Upper lobe of left lung (tissue), 4 donors: Measurements from ENCODE around the gene GLRX2.

Experiments
- EP300 ChIP-seq, 4 donors: sonication (generic); formaldehyde crosslinking; IDR thresholded peaks; one replicate each; pipeline ENCODE4 v1.5.1; 2017; ENCODE audit warnings: antibody characterized with exemption in 4 of 4, control low read depth in 2 of 4
- POLR2A ChIP-seq, 4 donors: fragments of 450-650 bp; IDR thresholded peaks; one replicate each; pipeline ENCODE4 v1.5.1; 2016 to 2017; ENCODE audit warnings: antibody characterized with exemption in 4 of 4, mild to moderate bottlenecking in 2 of 4
- POLR2AphosphoS5 ChIP-seq, 2 donors: sonication (generic); formaldehyde crosslinking; IDR thresholded peaks; one replicate each; pipeline ENCODE4 v1.5.1; 2017; ENCODE audit warnings: antibody characterized with exemption in 2 of 2
- TF ChIP-seq, protein P1 (sequence below), 6 experiments: fragments of 450-650 bp in 4 of 6; fragments of 200-600 bp in 2 of 6; sonication (generic) in 2 of 6; IDR thresholded peaks; one replicate each; pipeline ENCODE4 v1.5.1; 2016 to 2019; ENCODE audit warnings: antibody characterized with exemption in 6 of 6

DNA sequence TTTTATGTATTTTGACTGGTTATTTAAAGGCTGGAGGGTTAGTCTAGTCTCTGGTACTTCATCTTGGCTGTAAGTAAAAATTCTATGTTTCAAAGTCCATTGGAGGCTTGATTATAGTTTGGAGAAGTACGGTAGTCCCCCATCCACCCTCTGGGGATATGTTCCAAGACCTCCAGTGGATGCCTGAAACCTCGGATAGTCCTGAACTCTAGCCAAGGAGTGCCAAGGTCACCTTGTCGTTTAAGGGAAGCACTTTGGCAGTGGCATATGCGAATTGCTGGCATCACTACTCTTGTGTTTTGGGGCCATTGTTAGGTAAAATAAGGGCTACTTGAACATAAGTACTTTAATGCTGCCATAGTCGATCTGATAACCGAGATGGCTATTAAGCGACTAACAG is 35.0 kb upstream of the GLRX2 start:
- TF ChIP-seq POLR2AphosphoS5 (IDR thresholded peaks at IDR 0.05) (no peak), EP300 (IDR thresholded peaks at IDR 0.05) (no peak), POLR2A (IDR thresholded peaks at IDR 0.05) (no peak)
- TF ChIP-seq, protein P1, sequence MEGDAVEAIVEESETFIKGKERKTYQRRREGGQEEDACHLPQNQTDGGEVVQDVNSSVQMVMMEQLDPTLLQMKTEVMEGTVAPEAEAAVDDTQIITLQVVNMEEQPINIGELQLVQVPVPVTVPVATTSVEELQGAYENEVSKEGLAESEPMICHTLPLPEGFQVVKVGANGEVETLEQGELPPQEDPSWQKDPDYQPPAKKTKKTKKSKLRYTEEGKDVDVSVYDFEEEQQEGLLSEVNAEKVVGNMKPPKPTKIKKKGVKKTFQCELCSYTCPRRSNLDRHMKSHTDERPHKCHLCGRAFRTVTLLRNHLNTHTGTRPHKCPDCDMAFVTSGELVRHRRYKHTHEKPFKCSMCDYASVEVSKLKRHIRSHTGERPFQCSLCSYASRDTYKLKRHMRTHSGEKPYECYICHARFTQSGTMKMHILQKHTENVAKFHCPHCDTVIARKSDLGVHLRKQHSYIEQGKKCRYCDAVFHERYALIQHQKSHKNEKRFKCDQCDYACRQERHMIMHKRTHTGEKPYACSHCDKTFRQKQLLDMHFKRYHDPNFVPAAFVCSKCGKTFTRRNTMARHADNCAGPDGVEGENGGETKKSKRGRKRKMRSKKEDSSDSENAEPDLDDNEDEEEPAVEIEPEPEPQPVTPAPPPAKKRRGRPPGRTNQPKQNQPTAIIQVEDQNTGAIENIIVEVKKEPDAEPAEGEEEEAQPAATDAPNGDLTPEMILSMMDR (IDR thresholded peaks at IDR 0.05), result no peak
